HEK293 (cell line): Measurements from ENCODE around the gene FAM124B.
A peak's percentile ranks its signal among the peaks of the same experiment; 100 is the strongest.

Experiments used
- BCL11A ChIP-seq: fragments of 450-650 bp; formaldehyde crosslinking; IDR thresholded peaks from 2 replicates; pipeline ENCODE4 v1.5.1; 2016; ENCODE audit warnings: low read depth, missing biosample characterization, missing genetic modification characterization
- KLF16 ChIP-seq: fragments of 450-650 bp; formaldehyde crosslinking; IDR thresholded peaks from 2 replicates; pipeline ENCODE4 v1.5.1; 2017; ENCODE audit warnings: missing biosample characterization, missing genetic modification characterization
- MEIS1 ChIP-seq: sonication (generic); formaldehyde crosslinking; IDR thresholded peaks from 2 replicates; pipeline ENCODE4 v1.8.1; 2022; ENCODE audit warnings: missing genetic modification reagents, mild to moderate bottlenecking, borderline replicate concordance
- ZBTB17 ChIP-seq: fragments of 450-650 bp; formaldehyde crosslinking; IDR thresholded peaks from 2 replicates; pipeline ENCODE4 v1.5.1; 2016; ENCODE audit warnings: missing biosample characterization, missing genetic modification characterization
- ZFHX2 ChIP-seq: fragments of 450-650 bp; formaldehyde crosslinking; conservative IDR thresholded peaks from 2 replicates; pipeline ENCODE4 v1.5.1; 2016; ENCODE audit warnings: missing biosample characterization, missing genetic modification characterization
- ZFP69B ChIP-seq: fragments of 450-650 bp; formaldehyde crosslinking; IDR thresholded peaks from 2 replicates; pipeline ENCODE4 v1.5.1; 2016; ENCODE audit warnings: missing biosample characterization, missing genetic modification characterization
- ZNF133 ChIP-seq: fragments of 450-650 bp; formaldehyde crosslinking; IDR thresholded peaks from 2 replicates; pipeline ENCODE4 v1.5.1; 2016; ENCODE audit warnings: missing biosample characterization, missing genetic modification characterization
- ZNF155 ChIP-seq: fragments of 450-650 bp; formaldehyde crosslinking; IDR thresholded peaks from 2 replicates; pipeline ENCODE4 v1.5.1; 2016; ENCODE audit warnings: missing biosample characterization, missing genetic modification characterization
- ZNF157 ChIP-seq: fragments of 450-650 bp; formaldehyde crosslinking; IDR thresholded peaks from 2 replicates; pipeline ENCODE4 v1.5.1; 2016; ENCODE audit warnings: missing biosample characterization, missing genetic modification characterization
- ZNF174 ChIP-seq: fragments of 450-650 bp; formaldehyde crosslinking; IDR thresholded peaks from 2 replicates; pipeline ENCODE4 v1.5.0; 2017; ENCODE audit warnings: missing biosample characterization, mild to moderate bottlenecking, missing genetic modification characterization
- ZNF175 ChIP-seq: fragments of 450-650 bp; formaldehyde crosslinking; IDR thresholded peaks from 2 replicates; pipeline ENCODE4 v1.5.1; 2016; ENCODE audit warnings: missing biosample characterization, missing genetic modification characterization
- ZNF223 ChIP-seq: fragments of 450-650 bp; formaldehyde crosslinking; IDR thresholded peaks from 2 replicates; pipeline ENCODE4 v1.5.1; 2016; ENCODE audit warnings: missing biosample characterization, missing genetic modification characterization
- ZNF23 ChIP-seq: fragments of 450-650 bp; formaldehyde crosslinking; IDR thresholded peaks from 2 replicates; pipeline ENCODE4 v1.5.1; 2016; ENCODE audit warnings: missing biosample characterization, missing genetic modification characterization, borderline replicate concordance
- ZNF311 ChIP-seq: fragments of 450-650 bp; formaldehyde crosslinking; IDR thresholded peaks from 2 replicates; pipeline ENCODE4 v1.5.1; 2017; ENCODE audit warnings: missing biosample characterization, missing genetic modification characterization, borderline replicate concordance
- ZNF37A ChIP-seq: fragments of 450-650 bp; IDR thresholded peaks from 2 replicates; pipeline ENCODE4 v1.5.1; 2018; ENCODE audit warnings: missing biosample characterization, missing genetic modification characterization
- ZNF391 ChIP-seq: fragments of 450-650 bp; formaldehyde crosslinking; IDR thresholded peaks from 2 replicates; pipeline ENCODE4 v1.5.1; 2016; ENCODE audit warnings: low read depth, missing biosample characterization, missing genetic modification characterization, borderline replicate concordance
- ZNF426 ChIP-seq: fragments of 450-650 bp; formaldehyde crosslinking; IDR thresholded peaks from 2 replicates; pipeline ENCODE4 v1.5.1; 2017; ENCODE audit warnings: missing biosample characterization, missing genetic modification characterization, mild to moderate bottlenecking, inconsistent platforms, moderate library complexity
- ZNF548 ChIP-seq: fragments of 450-650 bp; formaldehyde crosslinking; IDR thresholded peaks from 2 replicates; pipeline ENCODE4 v1.5.1; 2016; ENCODE audit warnings: missing biosample characterization, missing genetic modification characterization
- ZNF610 ChIP-seq: fragments of 450-650 bp; formaldehyde crosslinking; IDR thresholded peaks from 2 replicates; pipeline ENCODE4 v1.5.1; 2016; ENCODE audit warnings: missing biosample characterization, missing genetic modification characterization, borderline replicate concordance
- ZNF623 ChIP-seq: fragments of 450-650 bp; formaldehyde crosslinking; IDR thresholded peaks from 2 replicates; pipeline ENCODE4 v1.5.1; 2016; ENCODE audit warnings: missing biosample characterization, missing genetic modification characterization
- ZNF830 ChIP-seq: fragments of 450-650 bp; IDR thresholded peaks from 2 replicates; pipeline ENCODE4 v1.5.0; 2018; ENCODE audit warnings: missing biosample characterization, missing genetic modification characterization, low read depth, mild to moderate bottlenecking, moderate library complexity
- TF ChIP-seq, protein P1 (sequence below): fragments of 450-650 bp; formaldehyde crosslinking; IDR thresholded peaks from 2 replicates; pipeline ENCODE4 v1.5.1; 2016; ENCODE audit warnings: missing biosample characterization, missing genetic modification characterization
- TF ChIP-seq, protein P2 (sequence below): fragments of 450-650 bp; formaldehyde crosslinking; IDR thresholded peaks from 2 replicates; pipeline ENCODE4 v1.5.1; 2016; ENCODE audit warnings: missing biosample characterization, missing genetic modification characterization
- TF ChIP-seq, protein P3 (sequence below): fragments of 450-650 bp; formaldehyde crosslinking; IDR thresholded peaks from 2 replicates; pipeline ENCODE4 v1.5.1; 2016; ENCODE audit warnings: missing biosample characterization, missing genetic modification characterization
- TF ChIP-seq, protein P4 (sequence below): fragments of 450-650 bp; IDR thresholded peaks from 2 replicates; pipeline ENCODE4 v1.5.1; 2018; ENCODE audit warnings: missing biosample characterization, mild to moderate bottlenecking, missing genetic modification characterization
- TF ChIP-seq, protein P5 (sequence below): fragments of 450-650 bp; formaldehyde crosslinking; IDR thresholded peaks from 2 replicates; pipeline ENCODE4 v1.5.1; 2016; ENCODE audit warnings: missing biosample characterization, missing genetic modification characterization, low read depth
- TF ChIP-seq, protein P6 (sequence below): fragments of 450-650 bp; formaldehyde crosslinking; optimal IDR thresholded peaks from 2 replicates; pipeline ENCODE3; 2016; ENCODE audit warnings: missing biosample characterization, mild to moderate bottlenecking, missing genetic modification characterization

The FAM124B gene

DNA sequence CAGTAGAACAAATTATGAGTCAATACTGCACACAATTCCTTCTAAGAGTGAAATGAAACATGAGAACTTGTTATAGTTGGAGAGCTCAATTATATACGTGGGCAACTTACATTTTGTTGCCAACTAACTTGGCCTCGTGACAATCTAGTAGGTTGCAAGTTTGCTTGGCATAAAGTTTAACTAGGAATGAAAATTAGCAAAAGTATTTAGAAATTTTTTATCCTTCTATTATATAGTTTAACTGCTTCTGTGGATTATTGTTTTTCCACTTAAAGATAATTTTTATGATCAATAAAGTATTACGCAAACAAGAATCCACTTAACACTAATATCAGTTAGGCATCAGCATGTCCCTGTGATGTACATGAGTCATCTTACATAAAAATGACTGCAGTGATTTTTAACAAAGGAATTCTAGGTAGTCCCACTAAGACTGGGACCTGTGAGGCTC lies 41.1 kb downstream of the FAM124B start (continued):
- TF ChIP-seq, protein P1, sequence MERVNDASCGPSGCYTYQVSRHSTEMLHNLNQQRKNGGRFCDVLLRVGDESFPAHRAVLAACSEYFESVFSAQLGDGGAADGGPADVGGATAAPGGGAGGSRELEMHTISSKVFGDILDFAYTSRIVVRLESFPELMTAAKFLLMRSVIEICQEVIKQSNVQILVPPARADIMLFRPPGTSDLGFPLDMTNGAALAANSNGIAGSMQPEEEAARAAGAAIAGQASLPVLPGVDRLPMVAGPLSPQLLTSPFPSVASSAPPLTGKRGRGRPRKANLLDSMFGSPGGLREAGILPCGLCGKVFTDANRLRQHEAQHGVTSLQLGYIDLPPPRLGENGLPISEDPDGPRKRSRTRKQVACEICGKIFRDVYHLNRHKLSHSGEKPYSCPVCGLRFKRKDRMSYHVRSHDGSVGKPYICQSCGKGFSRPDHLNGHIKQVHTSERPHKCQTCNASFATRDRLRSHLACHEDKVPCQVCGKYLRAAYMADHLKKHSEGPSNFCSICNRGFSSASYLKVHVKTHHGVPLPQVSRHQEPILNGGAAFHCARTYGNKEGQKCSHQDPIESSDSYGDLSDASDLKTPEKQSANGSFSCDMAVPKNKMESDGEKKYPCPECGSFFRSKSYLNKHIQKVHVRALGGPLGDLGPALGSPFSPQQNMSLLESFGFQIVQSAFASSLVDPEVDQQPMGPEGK, result no peak
- TF ChIP-seq ZNF37A (tag by site-specific recombination) (no peak), ZNF623 (tag by site-specific recombination) (no peak), ZNF610 (tag by site-specific recombination) (no peak), ZNF311 (tag by site-specific recombination) (no peak), KLF16 (no peak), ZNF23 (tag by site-specific recombination) (no peak), ZNF830 (no peak), ZNF223 (tag by site-specific recombination) (no peak), ZNF391 (tag by site-specific recombination) (peak; percentile 47; the same call in 1 of the 2 replicates), ZNF426 (tag by site-specific recombination) (no peak), BCL11A (0 out of 2 replicates have a peak, but pooled peaks have one; percentile 61), ZNF175 (no peak), ZNF548 (no peak), ZNF157 (tag by site-specific recombination) (no peak), ZFHX2 (tag by site-specific recombination) (peak; percentile 31; the same call in 1 of the 2 replicates), ZFP69B (tag by site-specific recombination) (no peak), ZNF133 (tag by site-specific recombination) (no peak), ZBTB17 (tag by site-specific recombination) (no peak), ZNF174 (tag by site-specific recombination) (no peak), MEIS1 (CRISPR knock-in tag) (no peak), ZNF155 (tag by site-specific recombination) (no peak)
- TF ChIP-seq, protein P2, sequence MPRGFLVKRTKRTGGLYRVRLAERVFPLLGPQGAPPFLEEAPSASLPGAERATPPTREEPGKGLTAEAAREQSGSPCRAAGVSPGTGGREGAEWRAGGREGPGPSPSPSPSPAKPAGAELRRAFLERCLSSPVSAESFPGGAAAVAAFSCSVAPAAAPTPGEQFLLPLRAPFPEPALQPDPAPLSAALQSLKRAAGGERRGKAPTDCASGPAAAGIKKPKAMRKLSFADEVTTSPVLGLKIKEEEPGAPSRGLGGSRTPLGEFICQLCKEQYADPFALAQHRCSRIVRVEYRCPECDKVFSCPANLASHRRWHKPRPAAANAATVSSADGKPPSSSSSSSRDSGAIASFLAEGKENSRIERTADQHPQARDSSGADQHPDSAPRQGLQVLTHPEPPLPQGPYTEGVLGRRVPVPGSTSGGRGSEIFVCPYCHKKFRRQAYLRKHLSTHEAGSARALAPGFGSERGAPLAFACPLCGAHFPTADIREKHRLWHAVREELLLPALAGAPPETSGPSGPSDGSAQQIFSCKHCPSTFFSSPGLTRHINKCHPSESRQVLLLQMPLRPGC (tag by site-specific recombination), result peak; percentile 76; the same call in 1 of the 2 replicates
- TF ChIP-seq, protein P3, sequence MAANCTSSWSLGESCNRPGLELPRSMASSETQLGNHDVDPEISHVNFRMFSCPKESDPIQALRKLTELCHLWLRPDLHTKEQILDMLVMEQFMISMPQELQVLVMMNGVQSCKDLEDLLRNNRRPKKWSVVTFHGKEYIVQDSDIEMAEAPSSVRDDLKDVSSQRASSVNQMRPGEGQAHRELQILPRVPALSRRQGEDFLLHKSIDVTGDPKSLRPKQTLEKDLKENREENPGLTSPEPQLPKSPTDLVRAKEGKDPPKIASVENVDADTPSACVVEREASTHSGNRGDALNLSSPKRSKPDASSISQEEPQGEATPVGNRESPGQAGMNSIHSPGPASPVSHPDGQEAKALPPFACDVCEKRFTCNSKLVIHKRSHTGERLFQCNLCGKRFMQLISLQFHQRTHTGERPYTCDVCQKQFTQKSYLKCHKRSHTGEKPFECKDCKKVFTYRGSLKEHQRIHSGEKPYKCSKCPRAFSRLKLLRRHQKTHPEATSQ (tag by site-specific recombination), result no peak
- TF ChIP-seq, protein P4, sequence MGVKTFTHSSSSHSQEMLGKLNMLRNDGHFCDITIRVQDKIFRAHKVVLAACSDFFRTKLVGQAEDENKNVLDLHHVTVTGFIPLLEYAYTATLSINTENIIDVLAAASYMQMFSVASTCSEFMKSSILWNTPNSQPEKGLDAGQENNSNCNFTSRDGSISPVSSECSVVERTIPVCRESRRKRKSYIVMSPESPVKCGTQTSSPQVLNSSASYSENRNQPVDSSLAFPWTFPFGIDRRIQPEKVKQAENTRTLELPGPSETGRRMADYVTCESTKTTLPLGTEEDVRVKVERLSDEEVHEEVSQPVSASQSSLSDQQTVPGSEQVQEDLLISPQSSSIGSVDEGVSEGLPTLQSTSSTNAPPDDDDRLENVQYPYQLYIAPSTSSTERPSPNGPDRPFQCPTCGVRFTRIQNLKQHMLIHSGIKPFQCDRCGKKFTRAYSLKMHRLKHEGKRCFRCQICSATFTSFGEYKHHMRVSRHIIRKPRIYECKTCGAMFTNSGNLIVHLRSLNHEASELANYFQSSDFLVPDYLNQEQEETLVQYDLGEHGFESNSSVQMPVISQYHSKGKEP (tag by site-specific recombination), result peak; percentile 9; the same call in 1 of the 2 replicates
- TF ChIP-seq, protein P5, sequence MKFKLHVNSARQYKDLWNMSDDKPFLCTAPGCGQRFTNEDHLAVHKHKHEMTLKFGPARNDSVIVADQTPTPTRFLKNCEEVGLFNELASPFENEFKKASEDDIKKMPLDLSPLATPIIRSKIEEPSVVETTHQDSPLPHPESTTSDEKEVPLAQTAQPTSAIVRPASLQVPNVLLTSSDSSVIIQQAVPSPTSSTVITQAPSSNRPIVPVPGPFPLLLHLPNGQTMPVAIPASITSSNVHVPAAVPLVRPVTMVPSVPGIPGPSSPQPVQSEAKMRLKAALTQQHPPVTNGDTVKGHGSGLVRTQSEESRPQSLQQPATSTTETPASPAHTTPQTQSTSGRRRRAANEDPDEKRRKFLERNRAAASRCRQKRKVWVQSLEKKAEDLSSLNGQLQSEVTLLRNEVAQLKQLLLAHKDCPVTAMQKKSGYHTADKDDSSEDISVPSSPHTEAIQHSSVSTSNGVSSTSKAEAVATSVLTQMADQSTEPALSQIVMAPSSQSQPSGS (tag by site-specific recombination), result no peak
- TF ChIP-seq, protein P6, sequence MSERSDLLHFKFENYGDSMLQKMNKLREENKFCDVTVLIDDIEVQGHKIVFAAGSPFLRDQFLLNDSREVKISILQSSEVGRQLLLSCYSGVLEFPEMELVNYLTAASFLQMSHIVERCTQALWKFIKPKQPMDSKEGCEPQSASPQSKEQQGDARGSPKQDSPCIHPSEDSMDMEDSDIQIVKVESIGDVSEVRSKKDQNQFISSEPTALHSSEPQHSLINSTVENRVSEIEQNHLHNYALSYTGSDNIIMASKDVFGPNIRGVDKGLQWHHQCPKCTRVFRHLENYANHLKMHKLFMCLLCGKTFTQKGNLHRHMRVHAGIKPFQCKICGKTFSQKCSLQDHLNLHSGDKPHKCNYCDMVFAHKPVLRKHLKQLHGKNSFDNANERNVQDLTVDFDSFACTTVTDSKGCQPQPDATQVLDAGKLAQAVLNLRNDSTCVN (tag by site-specific recombination), result no peak
